ENCODE results near the gene APOBEC3C.
"Not testable (repeated sequence)": the region's sequence is repeated elsewhere in the genome, so short reads cannot be mapped to it uniquely, and the experiment has no call there.

Gene APOBEC3C

GRCh38 chr22:39028281-39028680 is 14.2 kb downstream of the APOBEC3C start:
- no peak overlapping the region for H3K4me3 ChIP-seq (ENCODE audit: low read length)
- DNase-seq (ENCODE audit: low read depth), result no peak
- no peak for TF ChIP-seq CTCF (conservative IDR thresholded peaks at IDR 0.05; ENCODE audit: low read depth, low read length)

GRCh38 chr22:39029227-39029626 is 15.2 kb downstream of the APOBEC3C start:
- H3K4me3 ChIP-seq (ENCODE audit: low read length), result no peak overlapping the region
- no peak for TF ChIP-seq CTCF (conservative IDR thresholded peaks at IDR 0.05; ENCODE audit: low read depth, low read length)
- no peak for DNase-seq (ENCODE audit: low read depth)

GRCh38 chr22:39030705-39031104 is 16.6 kb downstream of the APOBEC3C start:
- no peak for DNase-seq (ENCODE audit: low read depth)
- no peak overlapping the region for H3K4me3 ChIP-seq (ENCODE audit: low read length)
- TF ChIP-seq CTCF (conservative IDR thresholded peaks at IDR 0.05; ENCODE audit: low read depth, low read length), result no peak

GRCh38 chr22:39031434-39032295 is 17.6 kb downstream of the APOBEC3C start:
- DNase-seq (ENCODE audit: low read depth); H3K4me3 ChIP-seq (ENCODE audit: low read length): not testable (repeated sequence)

GRCh38 chr22:39037071-39037470 is 23.0 kb downstream of the APOBEC3C start:
- not testable (repeated sequence) for DNase-seq (ENCODE audit: low read depth)

GRCh38 chr22:39039306-39040126 is 25.5 kb downstream of the APOBEC3C start:
- no peak overlapping the region for H3K4me3 ChIP-seq (ENCODE audit: low read length)
- DNase-seq (ENCODE audit: low read depth), result no peak
- TF ChIP-seq CTCF (conservative IDR thresholded peaks at IDR 0.05; ENCODE audit: low read depth, low read length), result no peak

More at GRCh38 chr22:39037071-39037470, 23.0 kb downstream of the APOBEC3C start:
- not testable (repeated sequence) for H3K4me3 ChIP-seq (ENCODE audit: low read length)

GRCh38 chr22:39040155-39040537 is 26.1 kb downstream of the APOBEC3C start:
- not testable (repeated sequence) for DNase-seq (ENCODE audit: low read depth)

GRCh38 chr22:39040538-39041296 is 26.7 kb downstream of the APOBEC3C start, which contains the start of gene APOBEC3F:
Gene APOBEC3F, plus strand, starts transcription at chr22:39040864. Its CDS starts 97 bp downstream, at chr22:39040961.
- H3K4me3 ChIP-seq (ENCODE audit: low read length), result peak within 1 kb of the TSS; percentile 44
- DNase-seq (ENCODE audit: low read depth), result not testable (repeated sequence)

More at GRCh38 chr22:39040155-39040537, 26.1 kb downstream of the APOBEC3C start:
- not testable (repeated sequence) for H3K4me3 ChIP-seq (ENCODE audit: low read length)

All from retinal pigment epithelial cell (primary cell).